B cell (primary cell): ENCODE measurements around the gene FRMPD1. TPM values are rescaled to one million over a fixed set of nuclear protein-coding genes. Genes with fewer than 3 reads are reported as not detected.
A peak's percentile ranks its signal among the peaks of the same experiment; 100 is the strongest.

ENCODE experiments used
- ATAC-seq: fragments of 200-7000 bp; cut with Tn5 transposase; one replicate; pipeline ENCODE4 v1.10.0; 2021; ENCODE audit warnings: low read depth, mild to moderate bottlenecking, moderate number of reproducible peaks, moderate library complexity
- CTCF ChIA-PET: fragments of 350-600 bp; sonication (Branson Sonifier 250); formaldehyde crosslinking; loops from one replicate; lab custom pipeline; 2021; ENCODE audit warnings: antibody characterized with exemption, inconsistent platforms; lab: Charles Lee
- POLR2A ChIA-PET: fragments of 350-600 bp; sonication (Branson Sonifier 250); formaldehyde crosslinking; loops from one replicate; lab custom pipeline; 2021; ENCODE audit warnings: antibody characterized with exemption; lab: Charles Lee
- DNase-seq: peaks from one replicate; pipeline ENCODE4 v3.0.0; 2013
- H2AFZ ChIP-seq: 2 replicates; pipeline ENCODE4 v1.6.1; 2012; ENCODE audit warnings: mild to moderate bottlenecking, low read depth, low read length; ENCODE audit not compliant: insufficient read depth, poor library complexity, severe bottlenecking
- H3K27ac ChIP-seq, 2 donors: 1 replicate in 1 of 2; 2 replicates in 1 of 2; pipeline ENCODE4 v1.5.1; 2012 to 2013; ENCODE audit warnings: low read length in 2 of 2, mild to moderate bottlenecking in 2 of 2, moderate library complexity in 1 of 2
- H3K27me3 ChIP-seq, 4 experiments: fragments of 200-600 bp in 1 of 4; sonication (generic) in 1 of 4; replicated peaks in 1 of 4; 1 replicate in 2 of 4; 2 replicates in 2 of 4; pipeline versions ENCODE4 v1.6.1 to v1.7.0; 2013 to 2016; ENCODE audit warnings: low read length in 3 of 4, mild to moderate bottlenecking in 2 of 4, mixed read lengths in 1 of 4, moderate library complexity in 1 of 4; ENCODE audit not compliant: insufficient read depth in 4 of 4, control insufficient read depth in 3 of 4; ENCODE audit errors: control extremely low read depth in 1 of 4
- H3K36me3 ChIP-seq, 2 experiments: replicated peaks in 1 of 2; 1 replicate in 1 of 2; 2 replicates in 1 of 2; pipeline versions ENCODE4 v1.6.1 to v1.7.1; 2013; ENCODE audit warnings: low read length in 1 of 2; ENCODE audit not compliant: insufficient read depth in 2 of 2, control insufficient read depth in 1 of 2; ENCODE audit errors: control extremely low read depth in 1 of 2, extremely low read depth in 1 of 2
- H3K4me1 ChIP-seq, 2 donors: fragments of 200-600 bp in 1 of 2; sonication (generic) in 1 of 2; 1 replicate in 1 of 2; 2 replicates in 1 of 2; pipeline versions ENCODE4 v1.5.1 to v1.6.1; 2013 to 2017; ENCODE audit warnings: low read length in 2 of 2; ENCODE audit not compliant: control insufficient read depth in 2 of 2, insufficient read depth in 2 of 2
- H3K4me2 ChIP-seq: replicated peaks from 2 replicates; pipeline ENCODE3; 2012; ENCODE audit warnings: mild to moderate bottlenecking, low read depth, low read length; ENCODE audit not compliant: poor library complexity, severe bottlenecking
- H3K4me3 ChIP-seq, 5 experiments: fragments of 200-600 bp in 1 of 5; sonication (generic) in 1 of 5; 1 replicate in 3 of 5; 2 replicates in 2 of 5; pipeline versions ENCODE4 v1.5.1 to v1.7.0; 2011 to 2016; ENCODE audit warnings: low read length in 4 of 5, mild to moderate bottlenecking in 4 of 5, low read depth in 2 of 5, control low read depth in 1 of 5, moderate library complexity in 1 of 5; ENCODE audit not compliant: insufficient read depth in 1 of 5; ENCODE audit errors: control extremely low read depth in 1 of 5, extremely low read depth in 1 of 5
- H3K79me2 ChIP-seq: fragments of 200-600 bp; sonication (generic); one replicate; pipeline ENCODE4 v1.6.0; 2016; ENCODE audit warnings: low read length; ENCODE audit not compliant: control insufficient read depth, insufficient read depth
- H3K9ac ChIP-seq: fragments of 200-600 bp; sonication (generic); 2 replicates; pipeline ENCODE4 v1.6.1; 2017; ENCODE audit warnings: mild to moderate bottlenecking, low read length, moderate library complexity
- H3K9me3 ChIP-seq, 3 donors: one replicate each; pipeline versions ENCODE4 v1.6.1 to v1.7.1; 2013; ENCODE audit warnings: low read length in 2 of 3; ENCODE audit not compliant: control insufficient read depth in 2 of 3, insufficient read depth in 1 of 3; ENCODE audit errors: control extremely low read depth in 1 of 3
- H4K20me1 ChIP-seq: 2 replicates; pipeline ENCODE4 v1.6.0; 2012; ENCODE audit warnings: mild to moderate bottlenecking, low read length; ENCODE audit not compliant: insufficient read depth, control insufficient read depth, poor library complexity, severe bottlenecking
- H3K27ac Mint-ChIP-seq: one replicate; pipeline ENCODE4 v1.8.0; 2021; ENCODE audit warnings: mixed read lengths
- H3K27me3 Mint-ChIP-seq: one replicate; pipeline ENCODE4 v1.8.0; 2021; ENCODE audit warnings: mixed read lengths
- H3K4me1 Mint-ChIP-seq: one replicate; pipeline ENCODE4 v1.8.0; 2021; ENCODE audit warnings: mixed read lengths
- H3K4me3 Mint-ChIP-seq: one replicate; pipeline ENCODE4 v1.8.0; 2021; ENCODE audit warnings: mixed read lengths
- H3K9me3 Mint-ChIP-seq: one replicate; pipeline ENCODE4 v1.8.0; 2022; ENCODE audit warnings: mixed read lengths; ENCODE audit not compliant: insufficient read depth
- CTCF ChIP-seq: fragments of 200-600 bp; IDR thresholded peaks from one replicate; pipeline ENCODE4 v1.8.0; 2022; ENCODE audit warnings: antibody characterized with exemption, mild to moderate bottlenecking
- EZH2 ChIP-seq: IDR thresholded peaks from 2 replicates; pipeline ENCODE4 v1.6.1; 2012; ENCODE audit warnings: borderline replicate concordance, low read depth, mild to moderate bottlenecking, moderate library complexity, low read length; ENCODE audit not compliant: insufficient read depth, poor library complexity, severe bottlenecking
- WGBS: methylation state at CpG from one replicate; pipeline ENCODE4 v1.1.5; 2013; ENCODE audit warnings: missing lambda C conversion rate; ENCODE audit not compliant: insufficient coverage; 5-methylcytosine and 5-hydroxymethylcytosine counted together
- intact Hi-C: fragments of 100-400 bp; cut with micrococcal nuclease; formaldehyde crosslinking; loops from one replicate; pipeline ENCODE4 v1.10.0; 2022
- polyA plus RNA-seq: library from polyadenylated mRNA; depleted of rRNA; stranded (reverse); fragments of >200 nt; gene quantifications from 2 replicates; pipeline ENCODE4 v1.2.3, GENCODE V29; 2012
- total RNA-seq, 2 donors: library from RNA; stranded (reverse); fragments of 120-200 nt in 1 of 2; gene quantifications; 1 replicate in 1 of 2; 2 replicates in 1 of 2; pipeline versions ENCODE4 v1.2.3 to v1.2.4, GENCODE V29; 2013 to 2022

FRMPD1 gene
- total and polyA plus RNA-seq, 2 donors (not counting 1 experiment from before 2014, with no cell fraction given) = 0.05 TPM; not detected in 1

- H3K4me3 ChIP-seq = no peak overlapping the region
- Mint-ChIP-seq H3K27me3 (no peaks in the 10 kb centered on the region), H3K4me3 (no peak overlapping the region), H3K9me3 (no peaks in the 10 kb centered on the region), H3K27ac (no peak overlapping the region), H3K4me1 (peaks cover 14% of the 10 kb centered on the region)
- CTCF ChIA-PET = no interaction called here
- no peaks in the 10 kb centered on the region for H3K9me3 ChIP-seq
- H2AFZ ChIP-seq = no peak overlapping the region
- no peaks in the 10 kb centered on the region for H3K27me3 ChIP-seq
- H4K20me1 ChIP-seq = peaks cover 17% of the 10 kb centered on the region
- 86% methylated on average over 1 of the region's 2 CpGs for WGBS
- H3K79me2 ChIP-seq = peaks cover 6% of the 10 kb centered on the region
- POLR2A ChIA-PET = no interaction called here
- H3K4me1 ChIP-seq = peaks cover 0 to 10% of the 10 kb centered on the region in 2 donors
- H3K27ac ChIP-seq = no peak overlapping the region
- DNase-seq = no peak
- TF ChIP-seq EZH2 (no peak), CTCF (no peak)
- H3K9ac ChIP-seq = no peak overlapping the region
- peaks cover 5 to 71% of the 10 kb centered on the region in 2 experiments for H3K36me3 ChIP-seq
- H3K4me2 ChIP-seq = no peak overlapping the region
- intact Hi-C loops = no loop called here
- ATAC-seq = no peak
Measured at GRCh38 chr9:37778534-37778933, 127.8 kb downstream of the FRMPD1 start.

- H3K9me3 ChIP-seq = peaks cover 0 to 5% (median 0%) of the 10 kb centered on the region in 3 donors
- peak overlapping the region; percentile 94 for H2AFZ ChIP-seq
- 2% methylated on average over 6 of the region's 6 CpGs for WGBS
- ChIA-PET POLR2A (interaction anchor here (2.5 kb wide), 1 partner anchor 16 kb away, joined by 17 read pairs; the partner anchor contains the start of gene DCAF10), CTCF (interaction anchor here (1.9 kb wide), 1 partner anchor 16 kb away, joined by 5 read pairs; the partner anchor contains the start of gene DCAF10)
- peak overlapping the region; percentile 95 for H3K27ac Mint-ChIP-seq
- peaks cover 0 to 2% (median 0%) of the 10 kb centered on the region in 4 experiments for H3K27me3 ChIP-seq
- peak overlapping the region; percentile 75 to 96 (median 87) for H3K4me3 ChIP-seq
- peaks cover 16 to 21% of the 10 kb centered on the region in 2 donors for H3K4me1 ChIP-seq
- H3K9me3 Mint-ChIP-seq = no peaks in the 10 kb centered on the region
- H3K27ac ChIP-seq = peak overlapping the region; percentile 69 to 86
- DNase-seq (no peak), ATAC-seq (no peak)
- H3K36me3 ChIP-seq = peaks cover 3 to 42% of the 10 kb centered on the region in 2 experiments
- peaks cover 33% of the 10 kb centered on the region for H3K4me1 Mint-ChIP-seq
- intact Hi-C loops = loop anchor here (1.0 to 10.0 kb wide), 3 partner anchors 16 to 299 kb away; partner anchors contain the start of genes DCAF10, POLR1E and TRMT10B
- peak overlapping the region; percentile 98 for H3K4me3 Mint-ChIP-seq
- H4K20me1 ChIP-seq = peaks cover 25% of the 10 kb centered on the region
- H3K27me3 Mint-ChIP-seq = peaks cover 9% of the 10 kb centered on the region
- H3K9ac ChIP-seq = peak overlapping the region; percentile 84
- H3K4me2 ChIP-seq = peak overlapping the region; percentile 77
- TF ChIP-seq CTCF (no peak), EZH2 (no peak)
- H3K79me2 ChIP-seq = peaks cover 27% of the 10 kb centered on the region
Measured at GRCh38 chr9:37784291-37784615, 133.5 kb downstream of the FRMPD1 start.
